H1 (cell line): ENCODE measurements around the gene SYT13. TPM values are rescaled to one million over a fixed set of nuclear protein-coding genes. Genes with fewer than 3 reads are reported as not detected.

Source experiments
- BCL11A ChIP-seq, 2 experiments: IDR thresholded peaks; one replicate each; pipeline ENCODE4 v1.6.1; 2011; ENCODE audit warnings: low read depth in 2 of 2, low read length in 2 of 2, mild to moderate bottlenecking in 2 of 2
- JUN ChIP-seq: IDR thresholded peaks from 2 replicates; pipeline ENCODE4 v1.6.1; 2011; ENCODE audit warnings: low read depth, mild to moderate bottlenecking, improper control_type of control experiment, low read length
- RXRA ChIP-seq: IDR thresholded peaks from 2 replicates; pipeline ENCODE4 v1.6.1; 2011; ENCODE audit warnings: low read depth, mild to moderate bottlenecking, low read length, moderate library complexity; ENCODE audit not compliant: insufficient read depth
- SP2 ChIP-seq: IDR thresholded peaks from 2 replicates; pipeline ENCODE4 v1.6.1; 2012; ENCODE audit warnings: mild to moderate bottlenecking, low read length, inconsistent platforms
- SP4 ChIP-seq: IDR thresholded peaks from 2 replicates; pipeline ENCODE4 v1.6.1; 2012; ENCODE audit warnings: low read length, inconsistent platforms
- USF2 ChIP-seq: IDR thresholded peaks from 2 replicates; pipeline ENCODE4 v1.6.1; 2011; ENCODE audit warnings: low read length, improper control_type of control experiment
- ZNF274 ChIP-seq: IDR thresholded peaks from 2 replicates; pipeline ENCODE4 v1.7.0; 2012; ENCODE audit warnings: low read length, borderline replicate concordance; ENCODE audit errors: extremely low read depth
- polyA plus RNA-seq, 7 experiments: library from polyadenylated mRNA; depleted of rRNA in 3 of 7; stranded (reverse) in 5 of 7; unstranded in 2 of 7; fragments of >200 nt in 5 of 7; fragments of 200-250 nt in 2 of 7; gene quantifications; 1 replicate in 5 of 7; 2 replicates in 1 of 7; 4 replicates in 1 of 7; pipeline versions ENCODE4 v1.2.1 to v1.2.3, GENCODE V29; 2011 to 2013; ENCODE audit warnings: missing spikeins in 2 of 7, mixed read lengths in 2 of 7
- total RNA-seq: library from RNA; stranded (reverse); fragmentation: NEBNext Ultra II Directional; extraction: Animal tissue kit (Norgen Biotek cat#: 25700); gene quantifications from 2 replicates; pipeline ENCODE4 v1.2.1, GENCODE V29; 2021

SYT13 gene
- total and polyA plus RNA-seq, 2 of the 8 experiments (the other 6 are each of a cell fraction or from before 2014, with no cell fraction given) = 4.8 to 13.2 TPM

GRCh38 chr11:45305874-45306623, 19.9 kb upstream of the SYT13 start (continued):
- TF ChIP-seq ZNF274 (no peak), SP2 (no peak), BCL11A (IDR thresholded peaks at IDR 0.05; ENCODE audit: low read depth in 2 of 2, low read length in 2 of 2) (no peak), JUN (no peak), RXRA (no peak), USF2 (no peak), SP4 (no peak)
- TF ChIP-seq, all 59 proteins: peak for 0
